HepG2 (cell line): ENCODE measurements around the gene CHST12. TPM values are rescaled to one million over a fixed set of nuclear protein-coding genes. Genes with fewer than 3 reads are reported as not detected.

ENCODE experiments used
- ARNTL ChIP-seq: sonication (generic); formaldehyde crosslinking; IDR thresholded peaks from 2 replicates; pipeline ENCODE4 v1.4.0; 2020; ENCODE audit warnings: mild to moderate bottlenecking, missing genetic modification reagents
- CREB3 ChIP-seq: sonication (generic); formaldehyde crosslinking; IDR thresholded peaks from 2 replicates; pipeline ENCODE4 v1.5.0; 2020; ENCODE audit warnings: missing genetic modification reagents
- DNMT3B ChIP-seq: conservative IDR thresholded peaks from 2 replicates; pipeline ENCODE4 v1.6.1; 2016; ENCODE audit warnings: missing biosample characterization, control low read depth
- E2F1 ChIP-seq: sonication (generic); formaldehyde crosslinking; IDR thresholded peaks from 2 replicates; pipeline ENCODE4 v1.5.0; 2020; ENCODE audit warnings: missing genetic modification reagents
- FOXM1 ChIP-seq: sonication (generic); formaldehyde crosslinking; IDR thresholded peaks from 2 replicates; pipeline ENCODE4 v1.5.0; 2020; ENCODE audit warnings: missing genetic modification reagents
- GFI1 ChIP-seq: sonication (generic); formaldehyde crosslinking; IDR thresholded peaks from 2 replicates; pipeline ENCODE4 v1.5.0; 2020; ENCODE audit warnings: missing genetic modification reagents, mild to moderate bottlenecking, borderline replicate concordance
- HNRNPK ChIP-seq: fragments of 200-400 bp; formaldehyde crosslinking; IDR thresholded peaks from 2 replicates; pipeline ENCODE4 v1.6.1; 2018; ENCODE audit warnings: low read length, low read depth, moderate library complexity, mild to moderate bottlenecking; ENCODE audit not compliant: poor library complexity, severe bottlenecking
- KAT8 ChIP-seq: IDR thresholded peaks from 2 replicates; pipeline ENCODE4 v1.6.1; 2016; ENCODE audit warnings: missing genetic modification reagents, missing compliant biosample characterization
- NONO ChIP-seq, 2 experiments: fragments of 450-650 bp in 1 of 2; sonication (generic) in 1 of 2; formaldehyde crosslinking in 1 of 2; IDR thresholded peaks in 1 of 2; conservative IDR thresholded peaks in 1 of 2; 2 replicates each; pipeline versions ENCODE4 v1.6.1 to v1.8.0; 2017 to 2022; ENCODE audit warnings: mild to moderate bottlenecking in 1 of 2, missing genetic modification reagents in 1 of 2, moderate library complexity in 1 of 2
- RNF219 ChIP-seq: sonication (generic); formaldehyde crosslinking; IDR thresholded peaks from 2 replicates; pipeline ENCODE4 v1.5.0; 2020; ENCODE audit warnings: mild to moderate bottlenecking, missing genetic modification reagents
- SKIL ChIP-seq: sonication (generic); formaldehyde crosslinking; IDR thresholded peaks from 2 replicates; pipeline ENCODE4 v1.8.0; 2022; ENCODE audit warnings: missing genetic modification reagents, mild to moderate bottlenecking, moderate library complexity, borderline replicate concordance
- SMAD1 ChIP-seq: sonication (generic); formaldehyde crosslinking; IDR thresholded peaks from 2 replicates; pipeline ENCODE4 v1.4.0; 2020; ENCODE audit warnings: missing genetic modification reagents, low read depth, mild to moderate bottlenecking, borderline replicate concordance
- SRSF9 ChIP-seq: fragments of 200-400 bp; formaldehyde crosslinking; IDR thresholded peaks from 2 replicates; pipeline ENCODE4 v1.6.1; 2018; ENCODE audit warnings: borderline replicate concordance, mild to moderate bottlenecking, low read depth, low read length; ENCODE audit not compliant: insufficient read depth, poor library complexity, severe bottlenecking
- THAP7 ChIP-seq: sonication (generic); formaldehyde crosslinking; IDR thresholded peaks from 2 replicates; pipeline ENCODE4 v1.8.1; 2023; ENCODE audit warnings: mild to moderate bottlenecking, missing genetic modification reagents
- ZC3H13 ChIP-seq: sonication (generic); formaldehyde crosslinking; IDR thresholded peaks from 2 replicates; pipeline ENCODE4 v1.8.1; 2023; ENCODE audit warnings: mild to moderate bottlenecking, missing genetic modification reagents, moderate library complexity
- ZNF343 ChIP-seq: sonication (generic); formaldehyde crosslinking; IDR thresholded peaks from 2 replicates; pipeline ENCODE4 v1.4.0; 2020; ENCODE audit warnings: mild to moderate bottlenecking, missing genetic modification reagents
- ZNF605 ChIP-seq: sonication (generic); formaldehyde crosslinking; IDR thresholded peaks from 2 replicates; pipeline ENCODE4 v1.8.0; 2022; ENCODE audit warnings: mild to moderate bottlenecking, missing genetic modification reagents
- ZNF691 ChIP-seq: sonication (generic); formaldehyde crosslinking; IDR thresholded peaks from 2 replicates; pipeline ENCODE4 v1.4.0; 2020; ENCODE audit warnings: missing genetic modification reagents, low read depth, mild to moderate bottlenecking, borderline replicate concordance
- ZNF749 ChIP-seq: sonication (generic); formaldehyde crosslinking; IDR thresholded peaks from 2 replicates; pipeline ENCODE4 v1.8.0; 2022; ENCODE audit warnings: mild to moderate bottlenecking, missing genetic modification reagents, moderate library complexity, borderline replicate concordance
- polyA plus RNA-seq, 8 experiments: library from polyadenylated mRNA; depleted of rRNA in 3 of 8; stranded (reverse) in 7 of 8; unstranded in 1 of 8; fragments of >200 nt; fragmentation: Illumina TruSeq in 4 of 8; extraction: Trizol in 4 of 8; gene quantifications; 2 replicates each; pipeline versions ENCODE4 v1.2.1 to v1.2.3, GENCODE V29; 2011 to 2016; ENCODE audit warnings: low read depth in 4 of 8, missing spikeins in 1 of 8, mixed read lengths in 1 of 8; ENCODE audit not compliant: insufficient read depth in 1 of 8
- total RNA-seq, 5 experiments: library from RNA; depleted of rRNA; stranded (reverse); fragments of >200 nt; fragmentation: Illumina TruSeq; extraction: Trizol; gene quantifications; 2 replicates each; pipeline ENCODE4 v1.2.3, GENCODE V29; 2016; ENCODE audit warnings: low read depth in 1 of 5

CHST12 gene
- total and polyA plus RNA-seq, 2 of the 13 experiments (the other 11 are each of a cell fraction or from before 2014, with no cell fraction given) = 6.4 to 15.8 TPM

- no peak for TF ChIP-seq HNRNPK
- TF ChIP-seq ZNF605 (CRISPR knock-in tag) = no peak; the same call in 1 of the 2 replicates
- TF ChIP-seq ZNF691 (CRISPR knock-in tag) = no peak; the same call in none of the 2 replicates
- 0 out of 2 replicates have a peak, but pooled peaks have one; percentile 54 for TF ChIP-seq ZNF749
- no peak for TF ChIP-seq DNMT3B (CRISPR knock-in tag)
- no peak for TF ChIP-seq SRSF9
- TF ChIP-seq ZC3H13 (CRISPR knock-in tag) = peak; percentile 89
- no peak for TF ChIP-seq ZNF343 (CRISPR knock-in tag)
- TF ChIP-seq SMAD1 (CRISPR knock-in tag) = no peak
- TF ChIP-seq GFI1 (CRISPR knock-in tag) = no peak
- peak; percentile 40 for TF ChIP-seq KAT8 (CRISPR knock-in tag)
- TF ChIP-seq RNF219 (CRISPR knock-in tag) = no peak
- peak; percentile 61 for TF ChIP-seq ARNTL
- no peak for TF ChIP-seq NONO (IDR thresholded peaks at IDR 0.05)
- peak; percentile 71 for TF ChIP-seq NONO (CRISPR knock-in tag; conservative IDR thresholded peaks at IDR 0.05)
- TF ChIP-seq E2F1 (CRISPR knock-in tag) = no peak
- no peak; the same call in 1 of the 2 replicates for TF ChIP-seq THAP7
- TF ChIP-seq CREB3 (CRISPR knock-in tag) = no peak
- 0 out of 2 replicates have a peak, but pooled peaks have one; percentile 22 for TF ChIP-seq SKIL (CRISPR knock-in tag)
- TF ChIP-seq FOXM1 (CRISPR knock-in tag) = no peak
These were observed 49.0 kb upstream of the CHST12 start, which contains the start of gene EIF3B (continued) for GRCh38 chr7:2354186-2354938.
